Adipose tissue (tissue), 3 donors: ENCODE results near the gene P2RY2. TPM values are rescaled to one million over a fixed set of nuclear protein-coding genes. Genes with fewer than 3 reads are reported as not detected.

Experiments
- H3K27ac ChIP-seq: one replicate; pipeline ENCODE4 v1.5.1; 2013; ENCODE audit warnings: low read depth, low read length
- WGBS, 3 donors: extraction: QIAGEN DNeasy Blood & Tissue Kit; methylation state at CpG; one replicate each; pipeline ENCODE4 v1.1.7; 2013; 5-methylcytosine and 5-hydroxymethylcytosine counted together
- polyA plus RNA-seq, 3 donors: library from polyadenylated mRNA; stranded (reverse); fragments of 200-250 nt; gene quantifications; one replicate each; pipeline ENCODE4 v1.2.3, GENCODE V29; 2013
- donor health status: healthy with polysubstance abuse.
- donor health status: Bipolar disorder and iron deficiency.
- donor health status: healthy.

The P2RY2 gene
- polyA plus RNA-seq, 3 donors = 0.40 to 1.0 TPM; not detected in 1

GRCh38 chr11:73249853-73250783 is 32.0 kb downstream of the P2RY2 start:
- 88 to 95% (median 95%) methylated on average over 11 of the region's 11 CpGs for WGBS, 3 donors

DNA sequence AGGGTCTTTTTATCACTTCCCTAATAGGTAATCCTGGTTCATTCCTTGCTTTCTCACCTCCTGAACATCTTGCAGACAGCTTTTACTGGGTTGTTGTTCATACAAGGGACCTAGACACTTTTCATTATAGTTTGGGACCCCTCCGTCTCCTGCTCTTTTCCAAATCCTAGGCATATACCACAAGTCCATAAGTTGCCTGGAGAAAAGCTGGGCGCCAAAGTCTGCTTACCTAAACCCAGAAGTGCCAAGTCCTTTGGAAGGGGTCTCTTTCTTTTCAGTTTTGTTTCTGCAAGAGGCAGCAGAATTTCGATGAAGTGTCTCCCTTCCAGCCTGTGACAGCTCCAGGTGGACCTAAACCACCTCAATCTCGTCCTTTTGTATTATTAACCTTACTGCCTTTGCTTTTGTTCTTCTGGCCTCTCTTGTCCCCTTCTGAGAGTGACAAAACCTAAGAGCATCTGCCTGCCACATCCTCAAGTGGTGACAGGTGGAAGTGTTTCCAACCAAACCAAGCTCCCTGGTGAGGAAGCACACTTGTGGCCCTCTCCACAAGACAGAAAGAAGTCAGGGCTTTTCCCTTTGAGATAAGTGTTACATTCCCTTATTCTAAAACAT is 34.6 kb downstream of the P2RY2 start:
- H3K27ac ChIP-seq = no peak overlapping the region
- 67 to 95% (median 87%) methylated on average over 4 of the region's 4 CpGs for WGBS, 3 donors

More at GRCh38 chr11:73249853-73250783, 32.0 kb downstream of the P2RY2 start:
- H3K27ac ChIP-seq = no peak overlapping the region

DNA sequence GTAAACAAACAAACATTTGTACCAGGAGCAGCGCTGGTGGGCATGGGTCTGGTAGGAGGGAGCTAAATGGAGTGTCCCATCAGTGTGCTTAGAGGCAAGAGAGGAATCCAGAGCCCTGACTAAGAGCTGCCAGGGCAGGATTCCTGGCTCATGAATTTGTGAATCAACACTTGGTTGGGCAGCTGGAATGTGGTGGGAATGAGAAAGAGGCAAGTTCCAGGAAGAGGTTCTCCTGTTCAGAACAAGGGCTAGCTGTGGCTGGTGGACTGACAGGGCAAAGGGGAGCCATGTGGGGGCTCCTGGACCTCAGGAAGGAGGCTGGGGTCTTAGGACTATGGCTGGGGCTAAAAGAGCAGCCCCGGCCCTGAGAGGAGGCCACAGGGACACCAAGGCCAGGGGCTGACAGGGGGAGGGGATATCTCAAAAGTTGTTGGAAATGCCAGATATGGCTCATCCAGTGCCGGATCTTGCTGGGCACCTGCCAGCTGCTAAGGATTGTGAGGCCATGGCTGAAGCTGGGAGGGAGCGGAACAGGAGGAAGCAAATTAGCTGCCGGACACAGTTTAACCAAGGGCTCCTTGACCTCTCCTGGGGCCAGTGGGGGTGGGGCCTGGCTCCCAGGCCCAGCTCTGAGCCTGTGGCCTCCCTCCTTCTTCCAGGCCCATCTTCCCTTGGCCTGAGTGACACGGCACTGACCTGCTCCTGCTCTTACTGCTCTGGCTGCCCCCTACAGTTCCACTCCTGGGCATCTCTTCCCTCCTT is 39.4 kb downstream of the P2RY2 start:
- 71 to 83% (median 73%) methylated on average over 6 of the region's 6 CpGs for WGBS, 3 donors
- H3K27ac ChIP-seq = no peak overlapping the region

DNA sequence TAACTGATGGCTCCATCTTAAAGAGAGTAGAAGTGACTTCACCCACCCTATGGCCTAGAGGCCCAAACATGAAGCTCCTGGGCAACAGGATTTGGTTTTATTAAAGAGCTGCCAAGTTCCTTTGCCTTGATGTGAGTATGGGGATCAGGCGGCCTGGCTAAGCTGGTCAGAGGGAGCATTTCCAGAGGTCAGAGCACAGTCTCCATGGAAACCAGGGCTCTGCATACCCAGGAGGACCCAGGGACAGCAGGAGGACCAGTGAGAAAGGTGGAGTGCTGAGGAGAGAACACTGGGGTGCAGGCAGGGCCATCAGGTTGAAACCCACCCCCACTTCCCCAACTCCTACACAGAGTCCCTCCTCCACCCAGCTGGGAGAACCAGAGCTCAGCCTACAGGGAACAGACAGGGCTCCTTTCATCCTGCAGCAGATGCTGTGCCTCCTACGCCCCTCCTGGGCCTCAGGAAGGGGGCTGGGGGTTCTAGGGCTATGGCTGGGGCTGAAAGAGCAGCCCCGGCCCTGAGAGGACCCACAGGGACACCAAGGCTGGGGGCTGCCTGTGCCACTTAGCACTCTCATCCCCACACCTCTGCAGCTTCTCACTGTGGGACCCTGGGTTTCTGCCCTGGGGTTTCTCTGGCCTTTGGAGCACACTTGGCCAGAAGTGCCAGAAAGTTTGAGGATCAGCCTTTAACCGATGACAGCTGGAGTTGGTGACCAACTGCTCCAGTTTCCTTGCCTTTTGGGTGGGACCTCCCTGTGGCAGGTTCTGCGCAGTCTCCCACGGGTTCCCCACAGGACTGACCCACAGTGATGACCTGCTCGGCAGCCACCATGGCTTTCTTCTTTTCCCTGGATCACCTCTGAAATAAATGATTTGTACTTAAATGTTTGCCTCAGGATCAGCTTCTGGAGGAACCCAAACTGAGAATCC is 40.3 kb downstream of the P2RY2 start:
- no peak overlapping the region for H3K27ac ChIP-seq
- 83 to 96% (median 96%) methylated on average over 7 of the region's 7 CpGs for WGBS, 3 donors

- 74 to 95% (median 93%) methylated on average over 3 of the region's 3 CpGs for WGBS, 3 donors
- H3K27ac ChIP-seq = no peak overlapping the region
Measured at GRCh38 chr11:73259406-73260126, 41.5 kb downstream of the P2RY2 start.

- H3K27ac ChIP-seq = no peak overlapping the region
Measured at GRCh38 chr11:73260127-73260457, 42.0 kb downstream of the P2RY2 start.

- H3K27ac ChIP-seq = no peak overlapping the region
- WGBS, 3 donors = 51 to 76% (median 68%) methylated on average over 5 of the region's 5 CpGs
Measured at GRCh38 chr11:73262851-73263495, 44.9 kb downstream of the P2RY2 start.

DNA sequence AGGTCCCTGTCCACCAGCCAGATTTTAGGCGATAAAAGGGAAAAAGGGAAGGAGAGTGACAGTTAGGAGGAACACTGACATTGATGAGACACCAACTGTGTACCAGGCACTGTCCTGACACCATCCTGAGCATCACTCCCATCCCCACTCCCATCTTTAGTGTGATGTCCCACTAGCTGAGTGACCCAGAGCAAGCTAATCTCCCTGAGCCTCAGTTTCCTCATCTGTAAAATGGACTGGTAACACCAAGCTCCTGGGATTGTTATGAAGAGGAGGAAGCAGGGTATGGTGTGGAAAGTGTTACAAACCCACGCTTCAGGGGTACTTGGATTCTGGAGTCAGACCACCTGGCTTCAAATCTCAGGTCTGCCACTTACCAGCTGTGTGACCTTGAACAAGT is 45.6 kb downstream of the P2RY2 start:
- 78 to 87% (median 82%) methylated on average over 2 of the region's 2 CpGs for WGBS, 3 donors
- no peak overlapping the region for H3K27ac ChIP-seq

GRCh38 chr11:73265278-73265810 is 47.3 kb downstream of the P2RY2 start:
- H3K27ac ChIP-seq = no peak overlapping the region
- WGBS, 3 donors = 77 to 94% (median 88%) methylated on average over 4 of the region's 4 CpGs

DNA sequence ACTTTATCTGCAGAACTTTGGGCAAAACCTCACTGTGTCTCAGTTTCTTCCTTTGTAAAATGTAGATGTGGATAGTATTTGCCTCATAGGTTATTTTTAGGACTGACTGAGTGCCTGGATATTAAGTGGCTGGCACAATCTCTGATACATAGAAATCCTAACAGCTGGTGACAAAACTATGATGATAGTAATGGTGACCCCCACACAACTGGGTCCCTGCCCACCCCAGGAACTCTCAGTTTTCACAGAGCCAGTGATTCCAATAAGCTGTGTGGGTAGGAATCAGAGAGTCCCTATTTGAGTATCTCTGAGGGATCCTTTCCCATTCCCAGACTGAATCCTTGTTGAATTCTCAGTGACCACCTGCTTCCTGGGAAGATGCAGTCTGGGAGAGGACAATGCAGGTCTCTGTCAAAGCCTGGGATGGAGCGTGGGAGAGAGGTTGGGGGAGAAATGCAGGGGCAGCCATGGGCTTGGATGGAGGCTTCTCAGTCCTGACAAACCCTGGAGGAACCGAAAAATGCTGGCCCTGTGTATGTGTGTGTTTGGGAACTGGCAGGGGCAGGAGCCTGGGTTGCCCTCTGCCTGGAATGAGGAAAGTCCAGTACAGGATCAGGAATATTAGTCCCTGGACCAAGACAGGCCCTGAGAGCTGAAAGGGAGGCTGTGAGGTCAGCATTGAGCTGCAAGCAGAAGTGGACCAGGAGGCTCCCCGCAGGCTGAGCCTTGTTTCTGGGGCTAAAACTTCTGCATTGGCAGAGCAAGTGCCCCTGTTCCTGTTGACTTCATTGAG is 48.0 kb downstream of the P2RY2 start:
- H3K27ac ChIP-seq = no peak overlapping the region
- 82 to 90% (median 89%) methylated on average over 3 of the region's 3 CpGs for WGBS, 3 donors

- no peak overlapping the region for H3K27ac ChIP-seq
- WGBS, 3 donors = 76 to 86% (median 83%) methylated on average over 4 of the region's 4 CpGs
Measured at GRCh38 chr11:73266646-73267020, 48.6 kb downstream of the P2RY2 start.

GRCh38 chr11:73267122-73267846 is 49.2 kb downstream of the P2RY2 start:
- 68 to 85% (median 81%) methylated on average over 3 of the region's 3 CpGs for WGBS, 3 donors
- no peak overlapping the region for H3K27ac ChIP-seq

DNA sequence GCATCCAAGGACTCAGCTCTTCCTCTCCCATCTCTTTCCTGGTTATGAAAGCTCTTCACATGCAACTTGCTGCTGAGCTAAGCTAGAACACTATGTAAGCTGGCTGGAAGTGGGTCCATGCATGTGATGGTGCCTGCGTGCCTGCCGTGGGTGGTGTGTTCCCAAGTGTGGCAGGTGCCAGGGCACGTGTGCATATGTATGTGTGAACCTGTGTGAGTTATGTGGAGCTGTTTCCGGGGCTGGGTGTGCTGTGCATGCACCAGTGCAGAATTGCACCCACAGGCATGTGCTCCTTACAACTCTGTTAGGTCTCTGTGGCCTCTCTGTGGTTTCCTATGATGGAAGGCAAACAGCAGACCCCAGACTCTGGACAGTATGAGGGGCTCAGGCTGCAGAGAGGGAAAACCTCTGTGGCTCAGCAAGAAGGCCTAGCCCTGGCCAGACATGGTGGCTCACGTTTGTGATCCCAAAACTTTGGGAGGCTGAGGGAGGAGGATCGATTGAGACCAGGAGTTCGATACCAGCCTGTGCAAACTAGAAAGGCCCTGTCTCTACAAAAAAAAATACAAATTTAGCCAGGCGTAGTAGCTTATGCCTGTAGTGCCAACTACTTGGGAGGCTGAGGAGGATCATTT is 49.9 kb downstream of the P2RY2 start:
- H3K27ac ChIP-seq = no peak overlapping the region
- WGBS, 3 donors = 90 to 93% (median 91%) methylated on average over 8 of the region's 8 CpGs

DNA sequence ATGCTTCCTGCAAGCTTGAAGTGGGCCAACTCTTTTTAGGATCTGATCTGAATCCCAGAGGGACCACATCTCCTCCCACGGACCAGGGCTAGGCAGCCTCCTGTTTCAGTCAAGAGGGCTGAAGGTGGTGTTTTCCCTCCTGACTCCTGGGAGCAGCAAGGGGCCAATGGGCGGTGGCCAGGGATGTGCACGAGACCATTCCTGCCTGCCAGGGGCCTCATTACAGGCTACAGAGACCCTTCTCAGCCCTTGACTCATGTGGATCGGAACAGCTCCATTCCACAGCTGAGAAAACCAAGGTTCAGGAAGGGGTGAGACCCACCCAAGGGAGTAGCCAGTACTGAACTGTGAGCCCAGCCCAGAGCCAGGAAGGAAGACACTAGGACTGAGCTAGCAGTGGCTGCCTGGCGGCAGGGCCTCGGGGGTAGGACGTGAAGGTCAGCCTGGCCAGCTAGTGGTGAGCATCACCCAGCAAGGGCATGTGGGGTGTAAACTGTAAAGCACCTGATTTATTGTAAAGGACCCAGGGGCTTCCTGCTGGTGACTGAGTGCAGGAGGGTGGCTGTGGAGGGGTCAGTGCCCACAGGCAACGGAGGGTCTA is 50.7 kb downstream of the P2RY2 start:
- no peak overlapping the region for H3K27ac ChIP-seq
- 83 to 90% (median 88%) methylated on average over 8 of the region's 8 CpGs for WGBS, 3 donors
